ENCODE results near the gene PKP1.

The PKP1 gene

DNA sequence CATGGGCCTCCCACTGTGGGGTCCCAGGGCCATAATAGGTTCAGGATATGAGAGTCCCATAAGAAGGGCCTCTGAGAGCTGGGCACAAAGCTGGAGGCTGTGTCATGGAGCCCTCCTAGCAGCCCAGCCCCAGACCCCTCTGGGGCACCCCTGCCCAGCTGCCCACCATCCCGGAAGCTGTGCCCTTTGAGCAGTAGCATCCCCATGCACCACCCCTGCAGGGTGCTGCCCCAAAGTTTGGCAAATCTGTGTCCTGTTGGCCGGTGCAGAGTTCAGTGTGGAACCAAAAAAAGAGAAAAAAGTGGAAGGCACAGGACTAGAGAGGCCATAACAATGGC is 76.5 kb downstream of the PKP1 start:
- Histone ChIP-seq H3K9ac (ENCODE audit: low read depth, low read length) (no peak overlapping the region), H3K27me3 (ENCODE audit: insufficient read depth, low read length, poor library complexity) (no peaks in the 10 kb centered on the region), H3K27ac (ENCODE audit: low read length) (no peak overlapping the region), H3K36me3 (ENCODE audit: insufficient read depth, low read length) (no peaks in the 10 kb centered on the region), H3K79me2 (ENCODE audit: insufficient read depth, low read length) (no peaks in the 10 kb centered on the region), H2AFZ (ENCODE audit: low read depth, low read length) (no peak overlapping the region), H3K9me3 (ENCODE audit: insufficient read depth, low read length, severe bottlenecking) (no peaks in the 10 kb centered on the region), H3K4me1 (ENCODE audit: insufficient read depth, low read length) (no peaks in the 10 kb centered on the region), H3K4me3 (ENCODE audit: low read depth in 1 of 2, low read length in 2 of 2) (no peak overlapping the region), H4K20me1 (ENCODE audit: insufficient read depth, low read length) (no peaks in the 10 kb centered on the region), H3K4me2 (ENCODE audit: insufficient read depth, low read length) (no peak overlapping the region)
- DNase-seq (no peak), ATAC-seq (ENCODE audit: insufficient read depth, low read depth) (no peak)
- TF ChIP-seq EZH2 (IDR thresholded peaks at IDR 0.05; ENCODE audit: borderline replicate concordance, low read depth, low read length, severe bottlenecking): no peak
- TF ChIP-seq, protein P1, sequence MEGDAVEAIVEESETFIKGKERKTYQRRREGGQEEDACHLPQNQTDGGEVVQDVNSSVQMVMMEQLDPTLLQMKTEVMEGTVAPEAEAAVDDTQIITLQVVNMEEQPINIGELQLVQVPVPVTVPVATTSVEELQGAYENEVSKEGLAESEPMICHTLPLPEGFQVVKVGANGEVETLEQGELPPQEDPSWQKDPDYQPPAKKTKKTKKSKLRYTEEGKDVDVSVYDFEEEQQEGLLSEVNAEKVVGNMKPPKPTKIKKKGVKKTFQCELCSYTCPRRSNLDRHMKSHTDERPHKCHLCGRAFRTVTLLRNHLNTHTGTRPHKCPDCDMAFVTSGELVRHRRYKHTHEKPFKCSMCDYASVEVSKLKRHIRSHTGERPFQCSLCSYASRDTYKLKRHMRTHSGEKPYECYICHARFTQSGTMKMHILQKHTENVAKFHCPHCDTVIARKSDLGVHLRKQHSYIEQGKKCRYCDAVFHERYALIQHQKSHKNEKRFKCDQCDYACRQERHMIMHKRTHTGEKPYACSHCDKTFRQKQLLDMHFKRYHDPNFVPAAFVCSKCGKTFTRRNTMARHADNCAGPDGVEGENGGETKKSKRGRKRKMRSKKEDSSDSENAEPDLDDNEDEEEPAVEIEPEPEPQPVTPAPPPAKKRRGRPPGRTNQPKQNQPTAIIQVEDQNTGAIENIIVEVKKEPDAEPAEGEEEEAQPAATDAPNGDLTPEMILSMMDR (IDR thresholded peaks at IDR 0.05; ENCODE audit: borderline replicate concordance, extremely low read depth, low read length, poor library complexity, severe bottlenecking): no peak

DNA sequence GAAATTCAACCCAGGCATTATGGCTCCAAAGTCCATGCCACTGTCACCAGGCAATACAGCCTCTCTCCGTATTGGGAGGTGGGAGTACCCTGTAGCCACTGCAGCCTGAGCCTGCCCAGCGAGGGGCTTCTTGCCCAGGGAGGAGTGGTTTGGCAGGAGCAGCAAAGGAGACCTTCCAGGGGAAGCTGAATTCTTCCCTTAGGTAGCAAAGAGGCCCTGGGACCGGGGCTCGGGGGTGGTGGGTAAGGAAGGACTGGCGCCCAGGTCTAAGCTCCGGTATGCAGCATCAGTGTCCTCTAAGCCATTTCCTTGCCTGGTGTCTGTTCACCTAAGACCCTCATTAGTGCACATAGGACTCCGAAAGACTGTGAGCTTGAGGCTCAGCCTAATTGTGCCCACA is 77.2 kb downstream of the PKP1 start:
- no peak for ATAC-seq (ENCODE audit: insufficient read depth, low read depth)
- no peaks in the 10 kb centered on the region for H4K20me1 ChIP-seq (ENCODE audit: insufficient read depth, low read length)
- H3K9me3 ChIP-seq (ENCODE audit: insufficient read depth, low read length, severe bottlenecking): no peaks in the 10 kb centered on the region
- no peak overlapping the region for H2AFZ ChIP-seq (ENCODE audit: low read depth, low read length)
- no peak overlapping the region for H3K9ac ChIP-seq (ENCODE audit: low read depth, low read length)
- no peak overlapping the region for H3K4me2 ChIP-seq (ENCODE audit: insufficient read depth, low read length)
- H3K27me3 ChIP-seq (ENCODE audit: insufficient read depth, low read length, poor library complexity): no peaks in the 10 kb centered on the region
- no peaks in the 10 kb centered on the region for H3K4me1 ChIP-seq (ENCODE audit: insufficient read depth, low read length)
- TF ChIP-seq, protein P1 (IDR thresholded peaks at IDR 0.05; ENCODE audit: borderline replicate concordance, extremely low read depth, low read length, poor library complexity, severe bottlenecking): no peak
- TF ChIP-seq EZH2 (IDR thresholded peaks at IDR 0.05; ENCODE audit: borderline replicate concordance, low read depth, low read length, severe bottlenecking): no peak
- H3K4me3 ChIP-seq (ENCODE audit: low read depth in 1 of 2, low read length in 2 of 2): no peak overlapping the region
- H3K27ac ChIP-seq (ENCODE audit: low read length): no peak overlapping the region
- DNase-seq: no peak
- H3K79me2 ChIP-seq (ENCODE audit: insufficient read depth, low read length): no peaks in the 10 kb centered on the region
- no peaks in the 10 kb centered on the region for H3K36me3 ChIP-seq (ENCODE audit: insufficient read depth, low read length)

DNA sequence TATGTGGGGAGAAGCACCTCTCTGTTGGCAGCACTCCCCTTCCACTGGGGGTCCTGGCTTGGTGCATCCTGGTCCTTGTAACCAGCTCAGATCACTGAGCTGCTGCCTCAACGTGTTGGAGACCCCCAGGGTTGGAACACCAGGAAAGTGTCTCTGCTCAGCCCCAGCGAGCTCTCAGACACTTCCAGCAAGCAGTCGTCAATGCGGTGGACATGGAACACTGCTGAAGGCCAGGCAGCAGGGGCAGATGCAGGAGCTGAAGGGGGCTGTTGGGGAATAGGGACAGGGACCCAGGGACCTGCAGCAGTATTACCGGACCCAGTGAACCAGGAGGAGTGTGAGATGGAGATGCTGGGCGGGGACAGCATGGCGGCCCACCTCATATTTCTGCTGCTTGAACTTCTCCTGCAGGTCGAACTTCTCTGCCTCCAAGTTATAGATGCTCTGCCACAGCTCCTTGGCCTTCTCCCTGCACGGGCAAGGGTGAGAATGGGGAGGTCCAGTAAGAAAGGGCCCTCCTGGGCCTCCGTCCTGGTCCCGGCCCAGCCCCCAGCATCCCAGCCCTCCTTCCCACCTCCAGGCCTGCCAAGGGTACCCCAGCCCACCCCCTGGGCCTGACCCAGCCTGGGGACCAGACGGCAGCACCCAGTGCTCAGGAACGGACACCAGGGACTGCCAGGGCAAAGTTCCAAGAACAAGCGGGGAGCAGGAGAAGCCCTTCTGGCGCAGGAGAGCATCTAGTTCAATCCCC is 77.8 kb downstream of the PKP1 start:
- DNase-seq (no peak), ATAC-seq (ENCODE audit: insufficient read depth, low read depth) (no peak; the same call in 2 of the 3 replicates)
- Histone ChIP-seq H3K27ac (ENCODE audit: low read length) (no peak overlapping the region), H2AFZ (ENCODE audit: low read depth, low read length) (no peak overlapping the region), H3K79me2 (ENCODE audit: insufficient read depth, low read length) (no peaks in the 10 kb centered on the region), H4K20me1 (ENCODE audit: insufficient read depth, low read length) (no peaks in the 10 kb centered on the region), H3K4me2 (ENCODE audit: insufficient read depth, low read length) (no peak overlapping the region), H3K4me1 (ENCODE audit: insufficient read depth, low read length) (no peaks in the 10 kb centered on the region), H3K9ac (ENCODE audit: low read depth, low read length) (no peak overlapping the region), H3K36me3 (ENCODE audit: insufficient read depth, low read length) (no peaks in the 10 kb centered on the region), H3K27me3 (ENCODE audit: insufficient read depth, low read length, poor library complexity) (no peaks in the 10 kb centered on the region), H3K9me3 (ENCODE audit: insufficient read depth, low read length, severe bottlenecking) (no peaks in the 10 kb centered on the region), H3K4me3 (ENCODE audit: low read depth in 1 of 2, low read length in 2 of 2) (no peak overlapping the region)
- TF ChIP-seq EZH2 (IDR thresholded peaks at IDR 0.05; ENCODE audit: borderline replicate concordance, low read depth, low read length, severe bottlenecking): no peak
- TF ChIP-seq, protein P1 (IDR thresholded peaks at IDR 0.05; ENCODE audit: borderline replicate concordance, extremely low read depth, low read length, poor library complexity, severe bottlenecking): no peak

Measured in DND-41 (cell line).